22Rv1 (cell line): ENCODE results near the gene CENPL.

Source experiments
- CTCF ChIP-seq: fragments of 450-650 bp; IDR thresholded peaks from 2 replicates; pipeline ENCODE4 v1.5.1; 2017; ENCODE audit warnings: mild to moderate bottlenecking
- ZFX ChIP-seq: fragments of 450-650 bp; IDR thresholded peaks from 2 replicates; pipeline ENCODE4 v1.6.1; 2017; ENCODE audit warnings: antibody characterized with exemption, borderline replicate concordance

GRCh38 chr1:173866413-173867115 is 41.9 kb upstream of the CENPL start:
- no peak for TF ChIP-seq CTCF
- TF ChIP-seq ZFX, result no peak
